ENCODE measurements around the gene CLEC19A. TPM values are rescaled to one million over a fixed set of nuclear protein-coding genes. Genes with fewer than 3 reads are reported as not detected.

The CLEC19A gene
- total and polyA plus RNA-seq, 2 donors (not counting 3 experiments of a cell fraction or from before 2014, with no cell fraction given) = not detected

- no peak overlapping the region for H2AFZ ChIP-seq (ENCODE audit: low read depth, low read length)
- no peak for TF ChIP-seq POLR2AphosphoS5 (IDR thresholded peaks at IDR 0.05; ENCODE audit: insufficient read depth, low read depth, low read length)
- no peak for TF ChIP-seq EZH2 (IDR thresholded peaks at IDR 0.05; ENCODE audit: borderline replicate concordance, low read depth, low read length, severe bottlenecking)
- no peak for TF ChIP-seq MAX (IDR thresholded peaks at IDR 0.05; ENCODE audit: insufficient read depth, insufficient read length)
- TF ChIP-seq POLR2A (IDR thresholded peaks at IDR 0.05; ENCODE audit: low read depth, low read length) = no peak
- TF ChIP-seq JUN (IDR thresholded peaks at IDR 0.05; ENCODE audit: borderline replicate concordance, insufficient read depth, insufficient read length, low read depth) = no peak
- no peak for TF ChIP-seq FOS (IDR thresholded peaks at IDR 0.05; ENCODE audit: borderline replicate concordance, insufficient read depth, low read length)
- no peak for TF ChIP-seq MYC (IDR thresholded peaks at IDR 0.05; ENCODE audit: low read depth, low read length)
- no peak for TF ChIP-seq CTCF (IDR thresholded peaks at IDR 0.05; ENCODE audit: extremely low read depth in 1 of 2, insufficient read depth in 1 of 2, low read depth in 1 of 2, low read length in 2 of 2)
- no peak for TF ChIP-seq GATA2 (IDR thresholded peaks at IDR 0.05; ENCODE audit: insufficient read depth, insufficient read length, low read depth, low read length)
- H3K27me3 ChIP-seq (ENCODE audit: control insufficient read depth in 2 of 2, insufficient read depth in 2 of 2, low read length in 2 of 2) = no peaks in the 10 kb centered on the region
- ChIA-PET POLR2A (no interaction called here), CTCF (no interaction called here)
- DNase-seq (ENCODE audit: low read depth, low spot score) (no peak), FAIRE-seq (no peak)
- dilution Hi-C loops (cut with MboI; ENCODE audit: extremely low pct_ligation_motif_present, low sequenced_read_pairs) (no loop called here), intact Hi-C loops (cut with micrococcal nuclease) (no loop called here)
- no peaks in the 10 kb centered on the region for H4K20me1 ChIP-seq (replicated peaks; ENCODE audit: control insufficient read depth, extremely low read depth, insufficient read depth, low read length)
- no TSS peak for BruUV-seq (replicated peaks)
- no peaks in the 10 kb centered on the region for H3K79me2 ChIP-seq (ENCODE audit: control insufficient read depth, insufficient read depth, low read length)
- H3K4me2 ChIP-seq (ENCODE audit: insufficient read depth, low read length) = no peak overlapping the region
- H3K4me3 ChIP-seq (replicated peaks in 1 of 3; ENCODE audit: insufficient read depth in 1 of 3, low read depth in 1 of 3, low read length in 3 of 3) = no peak overlapping the region
- H3K4me1 ChIP-seq (ENCODE audit: control insufficient read depth, extremely low read depth, insufficient read depth, low read length) = no peaks in the 10 kb centered on the region
- H3K9me3 ChIP-seq (replicated peaks; ENCODE audit: control insufficient read depth, insufficient read depth, low read length) = no peaks in the 10 kb centered on the region
- no peak overlapping the region for H3K9ac ChIP-seq (replicated peaks; ENCODE audit: extremely low read depth, insufficient read depth, low read length)
- no peak overlapping the region for H3K27ac ChIP-seq (ENCODE audit: insufficient read depth, low read depth, low read length)
- H3K9me1 ChIP-seq (replicated peaks; ENCODE audit: control insufficient read depth, extremely low read depth, insufficient read depth, low read length) = no peaks in the 10 kb centered on the region
- H3K36me3 ChIP-seq (ENCODE audit: control insufficient read depth in 2 of 2, extremely low read depth in 1 of 2, insufficient read depth in 2 of 2, low read length in 2 of 2) = no peaks in the 10 kb centered on the region
Measured at GRCh38 chr16:19241512-19241911, 44.0 kb upstream of the CLEC19A start.

Data from endothelial cell of umbilical vein (primary cell).